Raji (cell line): ENCODE measurements around the gene ABCA12.

Experiments used
- POLR2A ChIP-seq: IDR thresholded peaks from 2 replicates; pipeline ENCODE4 v1.6.1; 2011; ENCODE audit warnings: low read depth, low read length, control low read depth; ENCODE audit not compliant: insufficient read depth

ABCA12 gene

GRCh38 chr2:214966420-214966819, 172.0 kb downstream of the ABCA12 start:
- TF ChIP-seq POLR2A: no peak

- TF ChIP-seq POLR2A: no peak
Observed at GRCh38 chr2:214960677-214961076, 177.7 kb downstream of the ABCA12 start.

- no peak for TF ChIP-seq POLR2A
Observed at GRCh38 chr2:214946949-214947348, 191.5 kb downstream of the ABCA12 start.

- no peak for TF ChIP-seq POLR2A
Observed at GRCh38 chr2:214934006-214934405, 204.4 kb downstream of the ABCA12 start.

- TF ChIP-seq POLR2A: no peak
Observed at GRCh38 chr2:214904634-214905033, 233.8 kb downstream of the ABCA12 start.

- TF ChIP-seq POLR2A: no peak
Observed at GRCh38 chr2:214904176-214904575, 234.2 kb downstream of the ABCA12 start.

- no peak for TF ChIP-seq POLR2A
Observed at GRCh38 chr2:214902286-214902685, 236.1 kb downstream of the ABCA12 start.

- TF ChIP-seq POLR2A: no peak
Observed at GRCh38 chr2:214899751-214900150, 238.7 kb downstream of the ABCA12 start.

- no peak for TF ChIP-seq POLR2A
Observed at GRCh38 chr2:214896274-214896673, 242.2 kb downstream of the ABCA12 start.

- TF ChIP-seq POLR2A: no peak
Observed at GRCh38 chr2:214895469-214895868, 243.0 kb downstream of the ABCA12 start.

GRCh38 chr2:214889301-214889700, 249.1 kb downstream of the ABCA12 start:
- TF ChIP-seq POLR2A: no peak

GRCh38 chr2:214881647-214882202, 256.7 kb downstream of the ABCA12 start:
- no peak for TF ChIP-seq POLR2A
